ENCODE data around the gene PSEN1. TPM values are rescaled to one million over a fixed set of nuclear protein-coding genes. Genes with fewer than 3 reads are reported as not detected.

PSEN1 gene
- total RNA-seq, 1 donor from 2014 or later = 63.9 TPM

GRCh38 chr14:73265721-73266046 lies 129.4 kb downstream of the PSEN1 start:
- Histone ChIP-seq H3K36me3 (no peaks in the 10 kb centered on the region), H3K27ac (no peak overlapping the region), H3K4me3 (no peak overlapping the region), H3K4me1 (peaks cover 14% of the 10 kb centered on the region), H3K9me3 (no peaks in the 10 kb centered on the region), H3K27me3 (no peaks in the 10 kb centered on the region)
- TF ChIP-seq, protein P1, sequence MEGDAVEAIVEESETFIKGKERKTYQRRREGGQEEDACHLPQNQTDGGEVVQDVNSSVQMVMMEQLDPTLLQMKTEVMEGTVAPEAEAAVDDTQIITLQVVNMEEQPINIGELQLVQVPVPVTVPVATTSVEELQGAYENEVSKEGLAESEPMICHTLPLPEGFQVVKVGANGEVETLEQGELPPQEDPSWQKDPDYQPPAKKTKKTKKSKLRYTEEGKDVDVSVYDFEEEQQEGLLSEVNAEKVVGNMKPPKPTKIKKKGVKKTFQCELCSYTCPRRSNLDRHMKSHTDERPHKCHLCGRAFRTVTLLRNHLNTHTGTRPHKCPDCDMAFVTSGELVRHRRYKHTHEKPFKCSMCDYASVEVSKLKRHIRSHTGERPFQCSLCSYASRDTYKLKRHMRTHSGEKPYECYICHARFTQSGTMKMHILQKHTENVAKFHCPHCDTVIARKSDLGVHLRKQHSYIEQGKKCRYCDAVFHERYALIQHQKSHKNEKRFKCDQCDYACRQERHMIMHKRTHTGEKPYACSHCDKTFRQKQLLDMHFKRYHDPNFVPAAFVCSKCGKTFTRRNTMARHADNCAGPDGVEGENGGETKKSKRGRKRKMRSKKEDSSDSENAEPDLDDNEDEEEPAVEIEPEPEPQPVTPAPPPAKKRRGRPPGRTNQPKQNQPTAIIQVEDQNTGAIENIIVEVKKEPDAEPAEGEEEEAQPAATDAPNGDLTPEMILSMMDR (IDR thresholded peaks at IDR 0.05) = no peak
- DNase-seq (no peak), ATAC-seq (no peak)
- intact Hi-C loops (cut with DNase I) = no loop called here

DNA sequence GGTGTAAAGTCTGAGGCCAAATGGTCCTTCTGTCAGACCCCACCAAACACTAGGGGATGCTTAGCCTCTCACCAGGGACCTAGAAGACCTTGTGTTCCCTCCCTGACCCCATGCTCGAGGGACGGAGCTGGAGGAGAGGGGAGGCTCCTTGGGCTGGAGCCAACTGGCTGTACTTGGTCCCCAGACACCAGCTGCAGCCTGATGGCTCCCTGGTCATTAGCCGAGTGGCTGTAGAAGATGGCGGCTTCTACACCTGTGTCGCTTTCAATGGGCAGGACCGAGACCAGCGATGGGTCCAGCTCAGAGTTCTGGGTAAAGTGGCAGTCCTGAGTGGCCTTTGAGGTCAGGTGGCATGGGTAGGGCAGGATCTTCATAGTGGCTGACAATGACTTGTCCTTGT lies 130.0 kb downstream of the PSEN1 start:
- Histone ChIP-seq H3K27me3 (no peaks in the 10 kb centered on the region), H3K36me3 (no peaks in the 10 kb centered on the region), H3K4me3 (no peak overlapping the region), H3K4me1 (peaks cover 14% of the 10 kb centered on the region), H3K9me3 (no peaks in the 10 kb centered on the region), H3K27ac (no peak overlapping the region)
- ATAC-seq (no peak), DNase-seq (no peak)
- intact Hi-C loops (cut with DNase I) = no loop called here
- TF ChIP-seq, protein P1 (IDR thresholded peaks at IDR 0.05) = no peak

DNA sequence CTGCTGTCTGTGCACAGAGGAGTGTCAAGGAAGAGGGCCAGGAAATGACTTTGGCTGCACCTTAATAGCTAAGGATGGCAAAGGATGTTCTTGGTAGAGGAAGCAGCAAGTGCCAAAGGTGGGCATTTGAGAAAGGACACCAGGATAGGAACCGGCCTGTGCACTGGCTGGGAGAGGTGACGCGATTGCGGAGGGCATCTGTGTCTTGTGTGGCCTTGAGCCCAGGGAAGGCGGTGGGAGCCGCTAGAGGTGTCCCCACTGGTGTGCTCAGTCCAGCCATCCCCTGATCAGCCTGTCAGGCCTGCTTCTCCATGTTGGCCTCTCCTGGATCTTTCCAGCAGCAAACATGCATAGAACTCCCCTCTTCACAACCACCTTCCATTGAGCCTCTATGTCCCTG lies 131.2 kb downstream of the PSEN1 start:
- TF ChIP-seq, protein P1 (IDR thresholded peaks at IDR 0.05) = no peak
- Histone ChIP-seq H3K4me3 (no peak overlapping the region), H3K4me1 (peaks cover 14% of the 10 kb centered on the region), H3K27ac (no peak overlapping the region), H3K36me3 (peaks cover 3% of the 10 kb centered on the region), H3K9me3 (no peaks in the 10 kb centered on the region), H3K27me3 (no peaks in the 10 kb centered on the region)
- DNase-seq (no peak), ATAC-seq (no peak)
- intact Hi-C loops (cut with DNase I) = no loop called here

- H3K36me3 ChIP-seq = peaks cover 27% of the 10 kb centered on the region
- TF ChIP-seq, protein P1 (IDR thresholded peaks at IDR 0.05) = no peak
- intact Hi-C loops (cut with DNase I) = no loop called here
- ATAC-seq (peak; percentile 83), DNase-seq (peak; percentile 84)
- H3K27ac ChIP-seq = peak overlapping the region; percentile 33
- no peaks in the 10 kb centered on the region for H3K9me3 ChIP-seq
- H3K4me1 ChIP-seq = peaks cover 14% of the 10 kb centered on the region
- H3K27me3 ChIP-seq = no peaks in the 10 kb centered on the region
- H3K4me3 ChIP-seq = peak overlapping the region; percentile 47
Observed at GRCh38 chr14:73269729-73270531, 133.6 kb downstream of the PSEN1 start.

DNA sequence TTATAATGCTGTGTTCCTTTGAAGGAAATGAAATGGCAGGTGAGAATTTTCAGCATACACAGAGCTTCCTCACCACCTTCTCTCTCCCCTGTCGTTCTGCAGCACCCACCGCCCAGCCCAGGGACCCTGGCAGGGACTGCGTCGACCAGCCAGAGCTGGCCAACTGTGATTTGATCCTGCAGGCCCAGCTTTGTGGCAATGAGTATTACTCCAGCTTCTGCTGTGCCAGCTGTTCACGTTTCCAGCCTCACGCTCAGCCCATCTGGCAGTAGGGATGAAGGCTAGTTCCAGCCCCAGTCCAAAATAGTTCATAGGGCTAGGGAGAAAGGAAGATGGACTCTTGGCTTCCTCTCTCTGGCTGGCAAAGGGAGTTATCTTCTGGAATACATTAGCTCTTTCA lies 136.1 kb downstream of the PSEN1 start:
- Histone ChIP-seq H3K4me3 (no peak overlapping the region), H3K36me3 (peaks cover 52% of the 10 kb centered on the region), H3K4me1 (peaks cover 14% of the 10 kb centered on the region), H3K27me3 (no peaks in the 10 kb centered on the region), H3K9me3 (no peaks in the 10 kb centered on the region), H3K27ac (no peak overlapping the region)
- intact Hi-C loops (cut with DNase I) = no loop called here
- ATAC-seq = no peak
- DNase-seq = no peak
- TF ChIP-seq, protein P1 (IDR thresholded peaks at IDR 0.05) = no peak

Other genes starting within 250 kb of the PSEN1 start
- gene DPF3, start 242.4 kb upstream of the PSEN1 start, total RNA-seq = 0.90 TPM
- 21.1 TPM for gene DCAF4, start 210.0 kb upstream of the PSEN1 start, total RNA-seq
- gene ZFYVE1, start 109.4 kb upstream of the PSEN1 start, total RNA-seq = 21.6 TPM
- 70.1 TPM for gene RBM25, start 78.0 kb upstream of the PSEN1 start, total RNA-seq
- 20.2 TPM for gene PAPLN, start 101.0 kb downstream of the PSEN1 start, total RNA-seq

Data from upper lobe of right lung (tissue), 1 donor.